ENCODE measurements around the gene NAV2.

- no peak for TF ChIP-seq CTCF (conservative IDR thresholded peaks at IDR 0.05 in 1 of 2, IDR thresholded peaks at IDR 0.05 in 1 of 2; ENCODE audit: low read depth in 1 of 2, low read length in 2 of 2)
- no peak for TF ChIP-seq EZH2 (IDR thresholded peaks at IDR 0.05; ENCODE audit: low read length, missing control alignments)
Measured at GRCh38 chr11:20118209-20118608, 405.6 kb downstream of the NAV2 start.
